NB4 (cell line): ENCODE results near the gene ASXL1.
A peak's percentile ranks its signal among the peaks of the same experiment; 100 is the strongest.

ENCODE experiments used
- DNase-seq: peaks from one replicate; pipeline ENCODE4 v3.0.0; 2010; ENCODE audit warnings: low read depth
- H3K4me3 ChIP-seq: one replicate; pipeline ENCODE4 v1.5.1; 2011; ENCODE audit warnings: mild to moderate bottlenecking, low read depth, low read length, moderate library complexity
- MYC ChIP-seq: IDR thresholded peaks from 2 replicates; pipeline ENCODE4 v1.6.1; 2011; ENCODE audit warnings: low read depth, low read length
- POLR2A ChIP-seq: IDR thresholded peaks from 2 replicates; pipeline ENCODE4 v1.6.1; 2011; ENCODE audit warnings: mild to moderate bottlenecking; ENCODE audit not compliant: insufficient read length; ENCODE audit errors: extremely low read depth
- TF ChIP-seq, protein P1 (sequence below): IDR thresholded peaks from 2 replicates; pipeline ENCODE4 v1.6.1; 2011; ENCODE audit warnings: low read depth, low read length
- TF ChIP-seq, protein P2 (sequence below): IDR thresholded peaks from one replicate; pipeline ENCODE4 v1.5.1; 2012; ENCODE audit warnings: low read depth, low read length

ASXL1 gene

DNA sequence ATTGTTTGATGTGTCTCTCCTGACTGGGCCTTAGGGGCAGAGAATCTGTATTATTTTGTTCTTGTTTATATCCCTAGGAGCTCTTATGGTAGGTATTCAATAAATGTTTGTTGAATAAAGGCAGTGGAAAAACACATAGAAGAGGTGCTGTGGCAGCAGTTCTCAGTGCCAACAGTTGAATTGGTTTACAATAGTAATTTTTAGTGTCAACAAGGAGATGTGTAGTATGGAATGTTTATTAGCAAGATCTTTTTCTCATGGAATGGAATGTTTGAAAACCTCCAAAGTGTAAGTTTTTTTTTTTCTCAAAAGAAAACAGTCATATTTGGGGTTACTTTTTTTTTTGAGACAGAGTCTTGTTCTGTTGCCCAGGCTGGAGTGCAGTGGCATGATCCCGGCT, 28.0 kb downstream of the ASXL1 start:
- DNase-seq = no peak
- no peak overlapping the region for H3K4me3 ChIP-seq
- no peak for TF ChIP-seq MYC
- TF ChIP-seq, protein P1, sequence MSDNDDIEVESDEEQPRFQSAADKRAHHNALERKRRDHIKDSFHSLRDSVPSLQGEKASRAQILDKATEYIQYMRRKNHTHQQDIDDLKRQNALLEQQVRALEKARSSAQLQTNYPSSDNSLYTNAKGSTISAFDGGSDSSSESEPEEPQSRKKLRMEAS = no peak
- TF ChIP-seq, protein P2, sequence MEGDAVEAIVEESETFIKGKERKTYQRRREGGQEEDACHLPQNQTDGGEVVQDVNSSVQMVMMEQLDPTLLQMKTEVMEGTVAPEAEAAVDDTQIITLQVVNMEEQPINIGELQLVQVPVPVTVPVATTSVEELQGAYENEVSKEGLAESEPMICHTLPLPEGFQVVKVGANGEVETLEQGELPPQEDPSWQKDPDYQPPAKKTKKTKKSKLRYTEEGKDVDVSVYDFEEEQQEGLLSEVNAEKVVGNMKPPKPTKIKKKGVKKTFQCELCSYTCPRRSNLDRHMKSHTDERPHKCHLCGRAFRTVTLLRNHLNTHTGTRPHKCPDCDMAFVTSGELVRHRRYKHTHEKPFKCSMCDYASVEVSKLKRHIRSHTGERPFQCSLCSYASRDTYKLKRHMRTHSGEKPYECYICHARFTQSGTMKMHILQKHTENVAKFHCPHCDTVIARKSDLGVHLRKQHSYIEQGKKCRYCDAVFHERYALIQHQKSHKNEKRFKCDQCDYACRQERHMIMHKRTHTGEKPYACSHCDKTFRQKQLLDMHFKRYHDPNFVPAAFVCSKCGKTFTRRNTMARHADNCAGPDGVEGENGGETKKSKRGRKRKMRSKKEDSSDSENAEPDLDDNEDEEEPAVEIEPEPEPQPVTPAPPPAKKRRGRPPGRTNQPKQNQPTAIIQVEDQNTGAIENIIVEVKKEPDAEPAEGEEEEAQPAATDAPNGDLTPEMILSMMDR = no peak
- no peak for TF ChIP-seq POLR2A

DNA sequence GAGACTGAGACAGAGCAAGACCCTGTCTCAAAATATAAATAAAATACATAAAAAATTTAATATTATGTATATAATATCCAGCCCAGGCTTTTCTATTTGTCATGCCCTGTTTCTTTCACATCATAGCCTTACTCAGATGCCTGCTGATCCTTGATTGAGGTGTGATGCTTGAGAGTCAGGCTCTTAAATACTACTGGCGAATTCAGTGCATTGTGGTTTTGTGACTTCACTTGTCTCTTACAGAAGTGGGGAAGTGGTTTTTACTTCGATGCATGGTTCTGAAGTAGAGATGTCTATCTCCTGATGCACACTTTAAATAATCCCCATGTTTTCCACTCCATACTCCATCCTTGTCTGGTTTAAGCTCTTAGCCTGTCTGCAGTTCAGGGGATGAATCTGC, 29.1 kb downstream of the ASXL1 start:
- peak; percentile 75 for DNase-seq
- no peak overlapping the region for H3K4me3 ChIP-seq
- TF ChIP-seq MYC (no peak), POLR2A (no peak)
- TF ChIP-seq, protein P2 = no peak
- TF ChIP-seq, protein P1 = no peak

DNA sequence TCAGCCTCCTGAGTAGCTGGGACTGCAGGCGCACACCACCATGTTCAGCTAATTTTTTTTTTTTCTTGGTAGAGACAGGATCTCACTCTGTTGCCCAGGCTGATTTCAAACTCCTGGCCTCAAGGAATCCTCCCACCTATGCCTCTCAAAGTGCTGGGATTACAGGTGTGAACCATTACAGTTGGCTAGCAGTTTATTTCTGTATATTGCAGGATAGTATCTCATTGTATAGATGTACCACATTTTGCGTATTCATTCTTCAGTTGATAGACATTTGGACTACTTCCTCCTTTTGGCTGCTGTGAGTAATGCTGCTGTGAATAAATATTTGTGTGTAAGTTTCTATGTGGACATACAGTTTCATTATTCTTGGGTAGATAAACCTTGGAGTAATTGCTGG, 32.9 kb downstream of the ASXL1 start:
- peak; percentile 71 for DNase-seq
- no peak overlapping the region for H3K4me3 ChIP-seq
- TF ChIP-seq POLR2A (no peak), MYC (no peak)
- TF ChIP-seq, protein P1 = no peak
- TF ChIP-seq, protein P2 = no peak

DNA sequence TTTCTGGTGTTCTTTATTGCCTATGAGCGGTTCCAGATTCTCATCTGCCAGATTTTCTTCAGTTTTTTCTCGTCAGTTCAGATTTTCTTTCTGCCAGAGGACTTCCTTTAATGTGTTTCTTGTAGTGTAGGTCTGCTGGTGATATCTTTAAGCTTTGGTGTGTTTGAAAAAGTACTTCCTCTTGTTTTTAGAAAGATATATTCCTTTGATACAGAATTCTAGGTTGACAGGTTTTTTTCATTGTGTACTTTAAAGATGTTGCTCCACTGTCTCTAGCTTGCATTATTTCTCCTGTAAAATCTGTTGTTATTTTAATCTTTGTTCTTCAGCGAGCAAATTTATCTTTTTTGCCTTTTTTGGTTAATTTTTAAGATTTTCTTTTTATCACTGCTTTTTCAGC, 36.9 kb downstream of the ASXL1 start:
- no peak overlapping the region for H3K4me3 ChIP-seq
- TF ChIP-seq POLR2A (no peak), MYC (no peak)
- TF ChIP-seq, protein P2 = no peak
- TF ChIP-seq, protein P1 = no peak
- no peak for DNase-seq

DNA sequence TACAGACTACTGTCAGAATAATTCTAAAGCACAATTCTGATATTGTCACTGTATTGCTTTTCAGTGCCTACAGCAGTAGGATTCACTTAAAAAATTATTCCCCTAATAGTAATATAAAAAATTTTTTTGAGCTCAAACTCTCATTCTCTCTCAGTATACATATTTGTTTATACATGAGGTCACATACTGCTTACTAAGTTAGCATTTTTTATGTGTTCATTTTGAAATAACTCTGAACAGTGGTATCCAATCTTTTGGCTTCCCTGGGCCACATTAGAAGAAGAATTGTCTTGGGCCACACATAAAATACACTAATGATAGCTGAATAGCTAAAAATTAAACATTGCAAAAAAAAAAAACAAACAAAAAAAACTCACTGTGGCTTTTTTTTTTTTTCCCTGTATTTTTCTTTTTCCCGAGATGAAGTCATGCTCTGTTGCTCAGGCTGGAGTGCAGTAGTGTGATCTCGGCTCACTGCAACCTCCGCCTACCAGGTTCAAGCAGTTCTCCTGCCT, 38.6 kb downstream of the ASXL1 start:
- H3K4me3 ChIP-seq = no peak overlapping the region
- DNase-seq = no peak
- no peak for TF ChIP-seq MYC
- TF ChIP-seq, protein P1 = no peak
- TF ChIP-seq, protein P2 = no peak
- TF ChIP-seq POLR2A = no peak

DNA sequence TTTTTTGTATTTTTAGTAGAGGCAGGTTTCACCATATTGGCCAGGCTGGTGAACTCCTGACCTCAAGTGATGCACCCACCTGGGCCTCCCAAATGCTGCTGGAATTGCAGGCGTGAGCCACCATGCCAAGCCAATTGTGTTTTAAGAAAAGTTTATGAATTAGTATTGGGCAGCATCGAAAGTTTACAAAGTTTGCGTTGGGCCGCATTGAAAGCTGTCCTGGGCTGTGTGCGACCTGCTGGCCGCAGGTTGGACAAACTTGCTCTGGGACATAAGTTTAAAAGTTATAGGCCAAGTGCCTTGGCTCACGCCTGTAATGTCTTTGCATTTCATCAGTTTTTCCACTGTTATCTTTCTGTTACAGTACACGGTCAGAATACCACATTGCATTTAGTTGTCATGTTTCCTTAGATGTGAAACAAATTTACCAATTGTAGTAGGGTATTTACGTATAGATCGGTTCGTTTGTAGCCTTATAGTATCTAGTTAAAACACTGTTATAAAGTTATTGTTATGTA, 39.5 kb downstream of the ASXL1 start:
- DNase-seq = no peak
- TF ChIP-seq, protein P1 = no peak
- TF ChIP-seq MYC (no peak), POLR2A (no peak)
- TF ChIP-seq, protein P2 = no peak
- H3K4me3 ChIP-seq = no peak overlapping the region
